ENCODE results near the gene C20orf173. TPM values are rescaled to one million over a fixed set of nuclear protein-coding genes. Genes with fewer than 3 reads are reported as not detected.

C20orf173 gene
- polyA plus RNA-seq, 1 of the 3 experiments (the other 2 are of a cell fraction), result not detected

DNA sequence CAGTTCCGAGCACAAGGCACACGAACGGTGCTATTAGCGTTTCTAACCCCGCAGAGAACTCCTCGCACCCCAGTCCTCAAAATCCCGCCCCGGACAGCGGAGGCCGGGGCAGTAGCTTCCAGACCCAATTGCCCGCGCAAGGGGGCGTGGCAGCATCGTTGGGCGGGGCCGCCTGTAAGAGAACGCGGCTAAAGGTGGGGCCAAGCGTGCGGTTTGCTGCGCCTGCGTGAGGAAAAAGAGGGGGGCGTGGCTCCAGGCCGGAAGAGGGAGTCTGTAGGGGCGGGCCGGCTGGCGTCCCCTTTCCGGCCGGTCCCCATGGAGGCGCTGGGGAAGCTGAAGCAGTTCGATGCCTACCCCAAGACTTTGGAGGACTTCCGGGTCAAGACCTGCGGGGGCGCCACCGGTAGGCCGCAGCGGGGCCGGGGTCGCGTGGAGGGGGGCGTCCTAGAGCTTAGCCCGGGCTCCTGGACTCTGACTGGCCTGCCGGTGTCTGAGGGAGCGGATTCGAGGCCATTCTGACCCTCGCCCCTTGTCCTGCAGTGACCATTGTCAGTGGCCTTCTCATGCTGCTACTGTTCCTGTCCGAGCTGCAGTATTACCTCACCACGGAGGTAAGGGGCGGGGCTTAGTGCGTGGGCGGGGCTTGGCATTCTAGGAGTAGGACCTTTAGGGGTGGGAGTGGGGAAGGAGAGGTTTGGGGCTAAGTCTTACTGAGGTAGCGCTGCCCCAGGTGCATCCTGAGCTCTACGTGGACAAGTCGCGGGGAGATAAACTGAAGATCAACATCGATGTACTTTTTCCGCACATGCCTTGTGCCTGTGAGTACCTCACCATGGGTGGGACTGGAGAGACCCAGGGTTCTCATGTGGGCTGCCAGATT, 12.6 kb upstream of the C20orf173 start, which contains the start of gene ERGIC3:
TSS of gene ERGIC3 (plus strand) at position 296 of the 880 bp plus-strand sequence. CDS start at position 316, 20 bp downstream.
- Histone ChIP-seq H3K4me1 (ENCODE audit: control insufficient read depth in 1 of 2, insufficient read depth in 2 of 2, low read depth in 1 of 2, low read length in 1 of 2) (peaks cover 0 to 14% of the 10 kb centered on the region in 2 experiments; a peak in 2 of 4 replicates), H3K9me2 (no peaks in the 10 kb centered on the region), H3K27me3 (ENCODE audit: insufficient read depth) (no peaks in the 10 kb centered on the region), H4K20me1 (ENCODE audit: insufficient read depth) (no peaks in the 10 kb centered on the region), H3K79me2 (ENCODE audit: insufficient read depth) (peaks cover 20% of the 10 kb centered on the region), H3K9me3 (no peaks in the 10 kb centered on the region), H2AFZ (ENCODE audit: low read depth) (peak within 1 kb of the TSS; percentile 95), H3K36me3 (replicated peaks in 1 of 2; ENCODE audit: control insufficient read depth in 1 of 2, insufficient read depth in 2 of 2, low read length in 1 of 2) (peaks cover 21 to 24% of the 10 kb centered on the region in 2 experiments), H3F3A (replicated peaks; ENCODE audit: insufficient read depth) (peaks cover 3% of the 10 kb centered on the region), H3K27ac (ENCODE audit: low read depth in 2 of 2, low read length in 1 of 2) (peak within 1 kb of the TSS; percentile 63 to 84; a peak in 3 of 4 replicates), H3K9ac (peak within 1 kb of the TSS; percentile 76), H3K4me3 (ENCODE audit: low read depth in 2 of 2, low read length in 1 of 2) (peak within 1 kb of the TSS; percentile 82), H3K4me2 (peak within 1 kb of the TSS; percentile 94)
- ChIA-PET POLR2A (interaction anchor here (0.6 to 2.0 kb wide), 15 partner anchors 10 to 449 kb away, joined by 3 to 14 read pairs (median 3); partner anchors contain the start of genes CEP250, RBM39, SCAND1 and SPAG4), CTCF (interaction anchor here (0.8 to 1.6 kb wide), 3 partner anchors 77 to 205 kb away, joined by 3 to 8 read pairs (median 3); no protein-coding TSS in a partner anchor)
- TF ChIP-seq JUND (IDR thresholded peaks at IDR 0.05) (no peak), CHD2 (IDR thresholded peaks at IDR 0.05; ENCODE audit: low read length, partially characterized antibody) (no peak), MXI1 (IDR thresholded peaks at IDR 0.05; ENCODE audit: low read depth, low read length) (peak; percentile 66; the same call in 1 of the 2 replicates), ELF1 (IDR thresholded peaks at IDR 0.05) (peak; percentile 67; the same call in 1 of the 2 replicates), GABPA (IDR thresholded peaks at IDR 0.05; ENCODE audit: low read depth) (peak; percentile 88), NRF1 (IDR thresholded peaks at IDR 0.05; ENCODE audit: low read depth, low read length) (peak; percentile 95), FOSL2 (IDR thresholded peaks at IDR 0.05; ENCODE audit: borderline replicate concordance, low read depth) (no peak), YY1 (IDR thresholded peaks at IDR 0.05; ENCODE audit: low read depth) (0 out of 2 replicates have a peak, but pooled peaks have one; percentile 38), TEAD4 (IDR thresholded peaks at IDR 0.05; ENCODE audit: borderline replicate concordance, insufficient read depth) (no peak), SIN3A (IDR thresholded peaks at IDR 0.05; ENCODE audit: borderline replicate concordance, low read depth, low read length) (0 out of 2 replicates have a peak, but pooled peaks have one; percentile 49), POLR2AphosphoS5 (IDR thresholded peaks at IDR 0.05; ENCODE audit: low read depth, low read length) (peak; percentile 81), TAF1 (IDR thresholded peaks at IDR 0.05; ENCODE audit: borderline replicate concordance, low read depth, low read length) (peak; percentile 47; the same call in 1 of the 2 replicates)
- TF ChIP-seq, protein P1, sequence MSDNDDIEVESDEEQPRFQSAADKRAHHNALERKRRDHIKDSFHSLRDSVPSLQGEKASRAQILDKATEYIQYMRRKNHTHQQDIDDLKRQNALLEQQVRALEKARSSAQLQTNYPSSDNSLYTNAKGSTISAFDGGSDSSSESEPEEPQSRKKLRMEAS (IDR thresholded peaks at IDR 0.05; ENCODE audit: low read depth), result peak; percentile 92
- DNase-seq, result peak; percentile 97
- 2% methylated on average over 13 of the region's 57 CpGs for WGBS (ENCODE audit: low lambda C conversion rate)

DNA sequence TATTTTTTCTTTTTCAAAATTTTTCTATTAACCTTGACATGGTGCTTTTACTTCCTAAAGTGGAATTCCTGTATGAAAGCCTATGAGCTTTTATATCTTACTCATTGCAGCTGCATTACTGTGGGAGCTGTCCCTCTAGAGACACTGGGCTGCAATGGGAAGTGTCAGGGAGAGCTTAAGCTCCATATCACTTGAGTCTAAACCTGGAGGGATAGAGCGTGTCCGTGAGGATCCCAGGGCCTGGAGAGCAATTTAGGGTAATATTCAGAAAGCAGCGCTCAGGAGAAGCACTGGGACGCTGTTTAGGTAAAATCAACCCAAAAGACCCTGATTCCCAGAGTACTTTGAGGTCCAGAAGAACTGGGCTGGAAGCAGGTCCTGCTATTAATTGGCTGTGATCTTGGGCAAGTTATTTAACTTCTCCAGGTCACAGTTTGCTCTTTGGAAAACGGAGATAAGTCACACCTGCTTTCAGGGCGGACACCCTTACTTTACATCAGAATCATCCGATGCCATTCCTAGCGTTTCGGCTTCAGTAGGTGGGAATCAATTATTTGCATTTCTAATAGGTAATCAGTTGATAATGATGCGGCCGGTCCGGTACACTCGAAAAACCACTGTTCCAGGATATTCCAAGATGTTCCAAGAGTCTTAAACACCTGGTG, 11.8 kb upstream of the C20orf173 start:
- Histone ChIP-seq H3K4me2 (peak overlapping the region; percentile 94), H3K27me3 (ENCODE audit: insufficient read depth) (no peaks in the 10 kb centered on the region), H3K4me3 (ENCODE audit: low read depth in 2 of 2, low read length in 1 of 2) (peak overlapping the region; percentile 82), H3K36me3 (replicated peaks in 1 of 2; ENCODE audit: control insufficient read depth in 1 of 2, insufficient read depth in 2 of 2, low read length in 1 of 2) (peaks cover 14 to 16% of the 10 kb centered on the region in 2 experiments), H3K9me2 (no peaks in the 10 kb centered on the region), H3K27ac (ENCODE audit: low read depth in 2 of 2, low read length in 1 of 2) (no peak overlapping the region), H3K4me1 (ENCODE audit: control insufficient read depth in 1 of 2, insufficient read depth in 2 of 2, low read depth in 1 of 2, low read length in 1 of 2) (peaks cover 0 to 14% of the 10 kb centered on the region in 2 experiments; a peak in 2 of 4 replicates), H4K20me1 (ENCODE audit: insufficient read depth) (no peaks in the 10 kb centered on the region), H3K9me3 (no peaks in the 10 kb centered on the region), H2AFZ (ENCODE audit: low read depth) (peak overlapping the region; percentile 93), H3K79me2 (ENCODE audit: insufficient read depth) (peaks cover 20% of the 10 kb centered on the region), H3K9ac (no peak overlapping the region), H3F3A (replicated peaks; ENCODE audit: insufficient read depth) (peaks cover 3% of the 10 kb centered on the region)
- CTCF ChIA-PET, result interaction anchor here (0.6 to 1.6 kb wide), 4 partner anchors 78 to 205 kb away, joined by 3 to 8 read pairs (median 3); no protein-coding TSS in a partner anchor
- 59% methylated on average over 13 of the region's 13 CpGs for WGBS (ENCODE audit: low lambda C conversion rate)
- DNase-seq, result no peak
- TF ChIP-seq TAF1 (IDR thresholded peaks at IDR 0.05; ENCODE audit: borderline replicate concordance, low read depth, low read length) (no peak), POLR2AphosphoS5 (IDR thresholded peaks at IDR 0.05; ENCODE audit: low read depth, low read length) (no peak), CHD2 (IDR thresholded peaks at IDR 0.05; ENCODE audit: low read length, partially characterized antibody) (no peak), ELF1 (IDR thresholded peaks at IDR 0.05) (no peak), GABPA (IDR thresholded peaks at IDR 0.05; ENCODE audit: low read depth) (no peak), RAD21 (IDR thresholded peaks at IDR 0.05; ENCODE audit: low read length) (no peak), SIN3A (IDR thresholded peaks at IDR 0.05; ENCODE audit: borderline replicate concordance, low read depth, low read length) (no peak), MXI1 (IDR thresholded peaks at IDR 0.05; ENCODE audit: low read depth, low read length) (no peak), RFX5 (IDR thresholded peaks at IDR 0.05; ENCODE audit: low read length) (no peak)
- TF ChIP-seq, protein P2, sequence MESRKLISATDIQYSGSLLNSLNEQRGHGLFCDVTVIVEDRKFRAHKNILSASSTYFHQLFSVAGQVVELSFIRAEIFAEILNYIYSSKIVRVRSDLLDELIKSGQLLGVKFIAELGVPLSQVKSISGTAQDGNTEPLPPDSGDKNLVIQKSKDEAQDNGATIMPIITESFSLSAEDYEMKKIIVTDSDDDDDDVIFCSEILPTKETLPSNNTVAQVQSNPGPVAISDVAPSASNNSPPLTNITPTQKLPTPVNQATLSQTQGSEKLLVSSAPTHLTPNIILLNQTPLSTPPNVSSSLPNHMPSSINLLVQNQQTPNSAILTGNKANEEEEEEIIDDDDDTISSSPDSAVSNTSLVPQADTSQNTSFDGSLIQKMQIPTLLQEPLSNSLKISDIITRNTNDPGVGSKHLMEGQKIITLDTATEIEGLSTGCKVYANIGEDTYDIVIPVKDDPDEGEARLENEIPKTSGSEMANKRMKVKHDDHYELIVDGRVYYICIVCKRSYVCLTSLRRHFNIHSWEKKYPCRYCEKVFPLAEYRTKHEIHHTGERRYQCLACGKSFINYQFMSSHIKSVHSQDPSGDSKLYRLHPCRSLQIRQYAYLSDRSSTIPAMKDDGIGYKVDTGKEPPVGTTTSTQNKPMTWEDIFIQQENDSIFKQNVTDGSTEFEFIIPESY (IDR thresholded peaks at IDR 0.05; ENCODE audit: borderline replicate concordance, low read depth), result no peak
- TF ChIP-seq, protein P3, sequence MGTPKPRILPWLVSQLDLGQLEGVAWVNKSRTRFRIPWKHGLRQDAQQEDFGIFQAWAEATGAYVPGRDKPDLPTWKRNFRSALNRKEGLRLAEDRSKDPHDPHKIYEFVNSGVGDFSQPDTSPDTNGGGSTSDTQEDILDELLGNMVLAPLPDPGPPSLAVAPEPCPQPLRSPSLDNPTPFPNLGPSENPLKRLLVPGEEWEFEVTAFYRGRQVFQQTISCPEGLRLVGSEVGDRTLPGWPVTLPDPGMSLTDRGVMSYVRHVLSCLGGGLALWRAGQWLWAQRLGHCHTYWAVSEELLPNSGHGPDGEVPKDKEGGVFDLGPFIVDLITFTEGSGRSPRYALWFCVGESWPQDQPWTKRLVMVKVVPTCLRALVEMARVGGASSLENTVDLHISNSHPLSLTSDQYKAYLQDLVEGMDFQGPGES (IDR thresholded peaks at IDR 0.05; ENCODE audit: low read depth, low read length), result no peak
- TF ChIP-seq, protein P4, sequence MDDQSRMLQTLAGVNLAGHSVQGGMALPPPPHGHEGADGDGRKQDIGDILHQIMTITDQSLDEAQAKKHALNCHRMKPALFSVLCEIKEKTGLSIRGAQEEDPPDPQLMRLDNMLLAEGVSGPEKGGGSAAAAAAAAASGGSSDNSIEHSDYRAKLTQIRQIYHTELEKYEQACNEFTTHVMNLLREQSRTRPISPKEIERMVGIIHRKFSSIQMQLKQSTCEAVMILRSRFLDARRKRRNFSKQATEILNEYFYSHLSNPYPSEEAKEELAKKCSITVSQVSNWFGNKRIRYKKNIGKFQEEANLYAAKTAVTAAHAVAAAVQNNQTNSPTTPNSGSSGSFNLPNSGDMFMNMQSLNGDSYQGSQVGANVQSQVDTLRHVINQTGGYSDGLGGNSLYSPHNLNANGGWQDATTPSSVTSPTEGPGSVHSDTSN (IDR thresholded peaks at IDR 0.05), result no peak
- POLR2A ChIA-PET, result interaction anchor here (0.7 to 2.0 kb wide), 7 partner anchors 10 to 450 kb away, joined by 3 to 14 read pairs (median 4); partner anchors contain the start of genes RBM39, SCAND1 and SPAG4
